Lower leg skin (tissue), 3 donors: ENCODE results near the gene B3GNT9.

Experiments
- POLR2A ChIP-seq, 2 donors: fragments of 450-650 bp; IDR thresholded peaks; one replicate each; pipeline ENCODE4 v1.6.1; 2016 to 2017; ENCODE audit warnings: antibody characterized with exemption in 2 of 2, mild to moderate bottlenecking in 1 of 2, moderate library complexity in 1 of 2
- TF ChIP-seq, protein P1 (sequence below), 3 donors: fragments of 450-650 bp; IDR thresholded peaks; one replicate each; pipeline ENCODE4 v1.5.1; 2016; ENCODE audit warnings: antibody characterized with exemption in 3 of 3, mild to moderate bottlenecking in 3 of 3, moderate library complexity in 2 of 3

DNA sequence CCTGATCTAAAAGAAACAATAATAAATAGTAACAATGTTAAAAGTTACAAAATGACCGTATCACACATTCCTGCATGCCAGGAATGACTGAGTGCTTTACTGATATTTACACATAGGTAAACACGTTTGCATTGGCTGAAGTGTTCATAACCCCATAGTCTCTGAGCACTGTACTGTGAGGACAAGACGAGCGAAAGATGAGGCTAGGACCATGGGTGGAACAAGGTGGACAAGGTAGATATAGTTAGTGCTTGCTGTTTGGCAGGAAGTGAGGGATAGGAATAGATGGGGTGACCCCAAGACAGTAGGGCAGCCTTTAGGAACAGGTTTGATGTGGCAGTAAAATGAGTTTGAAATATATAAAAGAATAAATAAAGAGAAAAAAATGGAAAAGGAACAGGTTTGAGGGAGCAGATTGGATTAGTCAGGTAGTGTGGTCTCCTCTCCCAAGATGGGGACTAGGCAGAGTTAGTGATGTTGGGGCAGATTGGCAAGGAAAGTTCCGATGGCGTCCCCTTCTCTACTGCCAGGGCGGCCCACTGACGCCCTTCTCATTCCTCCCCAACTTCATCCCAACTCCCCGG is 40.7 kb upstream of the B3GNT9 start:
- TF ChIP-seq, protein P1, sequence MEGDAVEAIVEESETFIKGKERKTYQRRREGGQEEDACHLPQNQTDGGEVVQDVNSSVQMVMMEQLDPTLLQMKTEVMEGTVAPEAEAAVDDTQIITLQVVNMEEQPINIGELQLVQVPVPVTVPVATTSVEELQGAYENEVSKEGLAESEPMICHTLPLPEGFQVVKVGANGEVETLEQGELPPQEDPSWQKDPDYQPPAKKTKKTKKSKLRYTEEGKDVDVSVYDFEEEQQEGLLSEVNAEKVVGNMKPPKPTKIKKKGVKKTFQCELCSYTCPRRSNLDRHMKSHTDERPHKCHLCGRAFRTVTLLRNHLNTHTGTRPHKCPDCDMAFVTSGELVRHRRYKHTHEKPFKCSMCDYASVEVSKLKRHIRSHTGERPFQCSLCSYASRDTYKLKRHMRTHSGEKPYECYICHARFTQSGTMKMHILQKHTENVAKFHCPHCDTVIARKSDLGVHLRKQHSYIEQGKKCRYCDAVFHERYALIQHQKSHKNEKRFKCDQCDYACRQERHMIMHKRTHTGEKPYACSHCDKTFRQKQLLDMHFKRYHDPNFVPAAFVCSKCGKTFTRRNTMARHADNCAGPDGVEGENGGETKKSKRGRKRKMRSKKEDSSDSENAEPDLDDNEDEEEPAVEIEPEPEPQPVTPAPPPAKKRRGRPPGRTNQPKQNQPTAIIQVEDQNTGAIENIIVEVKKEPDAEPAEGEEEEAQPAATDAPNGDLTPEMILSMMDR (IDR thresholded peaks at IDR 0.05), result no peak
- TF ChIP-seq POLR2A (IDR thresholded peaks at IDR 0.05), result no peak
